Mucosa of descending colon (tissue), 3 donors: Measurements from ENCODE around the gene ALS2. TPM values are rescaled to one million over a fixed set of nuclear protein-coding genes. Genes with fewer than 3 reads are reported as not detected.

ENCODE experiments used
- ATAC-seq: fragments of 200-7000 bp; cut with Tn5 transposase; one replicate; pipeline ENCODE4 v1.9.1; 2020; ENCODE audit warnings: mild to moderate bottlenecking, moderate library complexity
- DNase-seq, 3 donors: peaks; one replicate each; pipeline ENCODE4 v3.0.0-alpha.2; 2020
- H3K36me3 ChIP-seq: fragments of 200-600 bp; one replicate; pipeline ENCODE4 v1.8.0; 2021; ENCODE audit warnings: low read depth, mild to moderate bottlenecking
- H3K4me1 ChIP-seq: fragments of 200-600 bp; one replicate; pipeline ENCODE4 v1.8.0; 2021; ENCODE audit warnings: low read depth, mild to moderate bottlenecking
- H3K4me3 ChIP-seq: fragments of 200-600 bp; one replicate; pipeline ENCODE4 v1.8.0; 2021; ENCODE audit warnings: mild to moderate bottlenecking
- H3K9me3 ChIP-seq: fragments of 200-600 bp; one replicate; pipeline ENCODE4 v1.8.0; 2021; ENCODE audit warnings: mild to moderate bottlenecking
- CTCF ChIP-seq: fragments of 200-600 bp; IDR thresholded peaks from one replicate; pipeline ENCODE4 v1.8.0; 2022; ENCODE audit warnings: antibody characterized with exemption, mild to moderate bottlenecking
- intact Hi-C, 2 donors: fragments of 100-400 bp; cut with DNase I in 1 of 2; cut with micrococcal nuclease in 1 of 2; formaldehyde crosslinking; loops; one replicate each; pipeline versions ENCODE4 v1.11.0 to v1.11.1; 2022; cut with DNase I, micrococcal nuclease
- total RNA-seq, 3 donors: library from RNA; stranded (reverse); fragmentation: NEBNext Ultra II Directional in 2 of 3; extraction: Animal tissue kit (Norgen Biotek cat#: 25700) in 2 of 3; gene quantifications; one replicate each; pipeline versions ENCODE4 v1.2.1 to v1.2.4, GENCODE V29; 2021 to 2023
- donor health status: DM: no; HTN: no; CAD: no; lungs with moderate emphysema.
- donor health status: DM: no; HTN: no; CAD: no.
- donor health status: DM: no; HTN: yes; CAD: no.

ALS2 gene
- total RNA-seq, 3 donors from 2014 or later = 8.8 to 18.2 (median 13.3) TPM

- intact Hi-C loops = no loop called here
- no peak overlapping the region for H3K4me3 ChIP-seq
- H3K36me3 ChIP-seq = no peaks in the 10 kb centered on the region
- H3K4me1 ChIP-seq = no peaks in the 10 kb centered on the region
- H3K9me3 ChIP-seq = no peaks in the 10 kb centered on the region
- DNase-seq = no peak
- TF ChIP-seq CTCF = no peak
- ATAC-seq = no peak
These were observed 119.4 kb downstream of the ALS2 start for GRCh38 chr2:201661366-201661765.

- ATAC-seq = no peak
- intact Hi-C loops = no loop called here
These were observed 120.3 kb downstream of the ALS2 start for GRCh38 chr2:201660293-201660895.

GRCh38 chr2:201656740-201657139 is 124.0 kb downstream of the ALS2 start:
- Histone ChIP-seq H3K36me3 (no peaks in the 10 kb centered on the region), H3K9me3 (no peaks in the 10 kb centered on the region), H3K4me1 (no peaks in the 10 kb centered on the region), H3K4me3 (no peak overlapping the region)
- DNase-seq = no peak
- no peak for TF ChIP-seq CTCF
- ATAC-seq = no peak
- intact Hi-C loops = no loop called here

More at GRCh38 chr2:201660293-201660895, 120.3 kb downstream of the ALS2 start:
- no peak for DNase-seq
- Histone ChIP-seq H3K4me1 (no peaks in the 10 kb centered on the region), H3K4me3 (no peak overlapping the region), H3K9me3 (no peaks in the 10 kb centered on the region), H3K36me3 (no peaks in the 10 kb centered on the region)
- no peak for TF ChIP-seq CTCF

GRCh38 chr2:201656102-201656501 is 124.6 kb downstream of the ALS2 start:
- TF ChIP-seq CTCF = no peak
- Histone ChIP-seq H3K9me3 (no peaks in the 10 kb centered on the region), H3K36me3 (no peaks in the 10 kb centered on the region), H3K4me3 (no peak overlapping the region), H3K4me1 (no peaks in the 10 kb centered on the region)
- ATAC-seq (peak; percentile 13), DNase-seq (no peak)
- intact Hi-C loops = no loop called here

GRCh38 chr2:201654616-201655384 is 125.9 kb downstream of the ALS2 start:
- intact Hi-C loops = no loop called here
- no peak for TF ChIP-seq CTCF
- DNase-seq (no peak), ATAC-seq (no peak)
- H3K4me3 ChIP-seq = no peak overlapping the region
- no peaks in the 10 kb centered on the region for H3K4me1 ChIP-seq
- no peaks in the 10 kb centered on the region for H3K9me3 ChIP-seq
- no peaks in the 10 kb centered on the region for H3K36me3 ChIP-seq
